HG03045 (cell line): ENCODE measurements around the gene APAF1.

Experiments used
- ATAC-seq: cut with Tn5 transposase; IDR thresholded peaks from one replicate; pipeline ENCODE4 v1.9.1; 2021; ENCODE audit warnings: mild to moderate bottlenecking, moderate library complexity; ENCODE audit not compliant: unreplicated experiment

The APAF1 gene

GRCh38 chr12:98669751-98670150, 24.7 kb downstream of the APAF1 start:
- ATAC-seq, result no peak

GRCh38 chr12:98671459-98671858, 26.4 kb downstream of the APAF1 start:
- no peak for ATAC-seq

- no peak for ATAC-seq
Observed at GRCh38 chr12:98674841-98675240, 29.8 kb downstream of the APAF1 start.

- ATAC-seq, result no peak
Observed at GRCh38 chr12:98678236-98678945, 33.3 kb downstream of the APAF1 start.

- ATAC-seq, result no peak
Observed at GRCh38 chr12:98678946-98679610, 34.0 kb downstream of the APAF1 start.

- no peak for ATAC-seq
Observed at GRCh38 chr12:98679611-98680005, 34.5 kb downstream of the APAF1 start.

GRCh38 chr12:98684199-98684598, 39.1 kb downstream of the APAF1 start:
- ATAC-seq, result no peak

- no peak for ATAC-seq
Observed at GRCh38 chr12:98686603-98687002, 41.5 kb downstream of the APAF1 start.

- ATAC-seq, result no peak
Observed at GRCh38 chr12:98691351-98691750, 46.3 kb downstream of the APAF1 start.

GRCh38 chr12:98696036-98696646, 51.1 kb downstream of the APAF1 start:
- no peak for ATAC-seq

GRCh38 chr12:98697209-98697608, 52.1 kb downstream of the APAF1 start:
- no peak for ATAC-seq

GRCh38 chr12:98698603-98699463, 53.7 kb downstream of the APAF1 start:
- ATAC-seq, result no peak

GRCh38 chr12:98699586-98699985, 54.5 kb downstream of the APAF1 start:
- no peak for ATAC-seq

GRCh38 chr12:98701166-98701565, 56.1 kb downstream of the APAF1 start:
- no peak for ATAC-seq

GRCh38 chr12:98709022-98709421, 63.9 kb downstream of the APAF1 start:
- ATAC-seq, result no peak

- no peak for ATAC-seq
Observed at GRCh38 chr12:98714426-98714825, 69.3 kb downstream of the APAF1 start.

- no peak for ATAC-seq
Observed at GRCh38 chr12:98719515-98720504, 74.7 kb downstream of the APAF1 start.

- no peak for ATAC-seq
Observed at GRCh38 chr12:98721204-98721702, 76.2 kb downstream of the APAF1 start.

GRCh38 chr12:98724384-98725155, 79.5 kb downstream of the APAF1 start:
- no peak for ATAC-seq
